Eye (tissue), 1 donor: Measurements from ENCODE around the gene ABCC11.

Experiments used
- DNase-seq: peaks from one replicate; pipeline ENCODE4 v3.0.0-alpha.2; 2015

Gene ABCC11

GRCh38 chr16:48247311-48247710 lies at the start of gene ABCC11:
Gene ABCC11 (minus strand): TSS chr16:48247539. CDS start chr16:48231921, 15,618 bp downstream.
- DNase-seq: no peak

GRCh38 chr16:48295488-48296281 lies 48.3 kb upstream of the ABCC11 start:
- DNase-seq: no peak

GRCh38 chr16:48294724-48295123 lies 47.4 kb upstream of the ABCC11 start:
- DNase-seq: no peak

- DNase-seq: no peak
Measured at GRCh38 chr16:48292452-48292851, 45.1 kb upstream of the ABCC11 start.

- no peak for DNase-seq
Measured at GRCh38 chr16:48291754-48292153, 44.4 kb upstream of the ABCC11 start.

- no peak for DNase-seq
Measured at GRCh38 chr16:48291303-48291702, 44.0 kb upstream of the ABCC11 start.

GRCh38 chr16:48287239-48287638 lies 39.9 kb upstream of the ABCC11 start:
- DNase-seq: no peak

GRCh38 chr16:48284772-48285409 lies 37.6 kb upstream of the ABCC11 start:
- DNase-seq: no peak

GRCh38 chr16:48282636-48283263 lies 35.4 kb upstream of the ABCC11 start:
- no peak for DNase-seq

GRCh38 chr16:48280546-48280945 lies 33.2 kb upstream of the ABCC11 start:
- no peak for DNase-seq

GRCh38 chr16:48279199-48279598 lies 31.9 kb upstream of the ABCC11 start:
- no peak for DNase-seq

- DNase-seq: no peak
Measured at GRCh38 chr16:48277158-48277557, 29.8 kb upstream of the ABCC11 start.

- DNase-seq: peak; percentile 46
Measured at GRCh38 chr16:48276102-48276501, 28.8 kb upstream of the ABCC11 start.

GRCh38 chr16:48274476-48274875 lies 27.1 kb upstream of the ABCC11 start:
- DNase-seq: no peak

GRCh38 chr16:48272837-48273421 lies 25.6 kb upstream of the ABCC11 start:
- no peak for DNase-seq

GRCh38 chr16:48271728-48272127 lies 24.4 kb upstream of the ABCC11 start:
- DNase-seq: no peak

GRCh38 chr16:48269011-48269410 lies 21.7 kb upstream of the ABCC11 start:
- no peak for DNase-seq

GRCh38 chr16:48262631-48263030 lies 15.3 kb upstream of the ABCC11 start:
- no peak for DNase-seq

- no peak for DNase-seq
Measured at GRCh38 chr16:48261569-48261968, 14.2 kb upstream of the ABCC11 start.

- no peak for DNase-seq
Measured at GRCh38 chr16:48256579-48257177, 9.3 kb upstream of the ABCC11 start.

GRCh38 chr16:48252013-48252412 lies 4.7 kb upstream of the ABCC11 start:
- no peak for DNase-seq

GRCh38 chr16:48250520-48251278 lies 3.4 kb upstream of the ABCC11 start:
- DNase-seq: no peak
